ENCODE data around the gene ZFR. TPM values are rescaled to one million over a fixed set of nuclear protein-coding genes. Genes with fewer than 3 reads are reported as not detected.

ZFR gene
- polyA plus RNA-seq, 2 of the 4 experiments (the other 2 are of a cell fraction), result 65.6 to 107 TPM

GRCh38 chr5:32358611-32359010 lies 85.9 kb downstream of the ZFR start (continued):
- TF ChIP-seq ZC3H11A (IDR thresholded peaks at IDR 0.05) (no peak), MAFK (IDR thresholded peaks at IDR 0.05; ENCODE audit: partially characterized antibody) (no peak), JUN (IDR thresholded peaks at IDR 0.05) (no peak), HMGXB4 (CRISPR knock-in tag; IDR thresholded peaks at IDR 0.05; ENCODE audit: borderline replicate concordance) (no peak), FOXS1 (CRISPR knock-in tag; IDR thresholded peaks at IDR 0.05) (no peak), TFCP2L1 (CRISPR knock-in tag; IDR thresholded peaks at IDR 0.05) (no peak), GATA3 (IDR thresholded peaks at IDR 0.05; ENCODE audit: borderline replicate concordance) (no peak), USF2 (IDR thresholded peaks at IDR 0.05) (no peak)

DNA sequence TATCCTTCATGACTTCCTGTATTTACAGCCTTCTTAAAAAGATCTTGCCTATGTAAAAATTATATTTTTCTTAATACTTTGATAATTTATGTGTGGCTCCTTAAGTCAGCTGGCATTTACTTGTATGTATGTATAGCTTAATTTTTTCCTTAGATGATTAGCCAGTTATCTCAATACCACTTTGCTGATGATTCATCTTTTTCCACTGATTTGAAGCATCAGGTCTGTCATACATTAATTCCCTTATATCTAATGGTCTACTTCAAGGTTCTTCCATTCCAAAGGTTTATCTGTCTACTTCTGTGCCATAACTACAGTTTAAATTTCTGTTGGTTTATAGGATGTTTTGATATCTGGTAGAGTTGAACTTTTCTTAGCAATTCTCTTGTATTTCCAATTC lies 86.9 kb downstream of the ZFR start:
- ChIA-PET POLR2A (no interaction called here), CTCF (interaction anchor here (0.9 to 1.0 kb wide), 2 partner anchors 9 to 227 kb away, joined by 3 to 4 read pairs; no protein-coding TSS in a partner anchor)
- no peaks in the 10 kb centered on the region for H3K4me1 ChIP-seq
- no peak for DNase-seq (ENCODE audit: low read depth in 1 of 2, low spot score in 1 of 2)
- H3K27ac ChIP-seq, result no peak overlapping the region
- H3K4me2 ChIP-seq, result no peak overlapping the region
- ATAC-seq, result no peak
- TF ChIP-seq NPAS2 (CRISPR knock-in tag; IDR thresholded peaks at IDR 0.05; ENCODE audit: borderline replicate concordance), result no peak
- TF ChIP-seq RNF2 (IDR thresholded peaks at IDR 0.05; ENCODE audit: borderline replicate concordance, low read depth), result no peak
- TF ChIP-seq, protein P1, sequence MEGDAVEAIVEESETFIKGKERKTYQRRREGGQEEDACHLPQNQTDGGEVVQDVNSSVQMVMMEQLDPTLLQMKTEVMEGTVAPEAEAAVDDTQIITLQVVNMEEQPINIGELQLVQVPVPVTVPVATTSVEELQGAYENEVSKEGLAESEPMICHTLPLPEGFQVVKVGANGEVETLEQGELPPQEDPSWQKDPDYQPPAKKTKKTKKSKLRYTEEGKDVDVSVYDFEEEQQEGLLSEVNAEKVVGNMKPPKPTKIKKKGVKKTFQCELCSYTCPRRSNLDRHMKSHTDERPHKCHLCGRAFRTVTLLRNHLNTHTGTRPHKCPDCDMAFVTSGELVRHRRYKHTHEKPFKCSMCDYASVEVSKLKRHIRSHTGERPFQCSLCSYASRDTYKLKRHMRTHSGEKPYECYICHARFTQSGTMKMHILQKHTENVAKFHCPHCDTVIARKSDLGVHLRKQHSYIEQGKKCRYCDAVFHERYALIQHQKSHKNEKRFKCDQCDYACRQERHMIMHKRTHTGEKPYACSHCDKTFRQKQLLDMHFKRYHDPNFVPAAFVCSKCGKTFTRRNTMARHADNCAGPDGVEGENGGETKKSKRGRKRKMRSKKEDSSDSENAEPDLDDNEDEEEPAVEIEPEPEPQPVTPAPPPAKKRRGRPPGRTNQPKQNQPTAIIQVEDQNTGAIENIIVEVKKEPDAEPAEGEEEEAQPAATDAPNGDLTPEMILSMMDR (IDR thresholded peaks at IDR 0.05), result no peak
- no peak for TF ChIP-seq SMC3 (IDR thresholded peaks at IDR 0.05)
- no peak for FAIRE-seq
- no peak overlapping the region for H3K4me3 ChIP-seq
- H3K9me3 ChIP-seq, result no peaks in the 10 kb centered on the region

GRCh38 chr5:32355686-32356085 lies 88.9 kb downstream of the ZFR start:
- no peaks in the 10 kb centered on the region for H3K9me3 ChIP-seq
- no peak overlapping the region for H3K4me3 ChIP-seq
- TF ChIP-seq NFE2L2 (conservative IDR thresholded peaks at IDR 0.05; ENCODE audit: low read length) (no peak), ZSCAN20 (CRISPR knock-in tag; IDR thresholded peaks at IDR 0.05) (no peak), BHLHE40 (IDR thresholded peaks at IDR 0.05; ENCODE audit: low read depth, low read length) (no peak), SMC3 (IDR thresholded peaks at IDR 0.05) (no peak), CBX8 (IDR thresholded peaks at IDR 0.05) (no peak), ESRRA (IDR thresholded peaks at IDR 0.05; ENCODE audit: borderline replicate concordance, low read length) (no peak), POLR2AphosphoS2 (conservative IDR thresholded peaks at IDR 0.05; ENCODE audit: low read length) (no peak), CHD2 (IDR thresholded peaks at IDR 0.05; ENCODE audit: low read length, partially characterized antibody) (no peak)
- TF ChIP-seq, protein P1 (IDR thresholded peaks at IDR 0.05), result no peak
- no peak overlapping the region for H3K4me2 ChIP-seq
- 95% methylated on average over 4 of the region's 4 CpGs for WGBS (ENCODE audit: missing lambda C conversion rate)
- H3K4me1 ChIP-seq, result no peaks in the 10 kb centered on the region
- ATAC-seq, result no peak
- ChIA-PET CTCF (interaction anchor here (1.3 to 1.5 kb wide), 2 partner anchors 12 to 27 kb away, joined by 4 read pairs; no protein-coding TSS in a partner anchor), POLR2A (no interaction called here)
- H3K27ac ChIP-seq, result no peak overlapping the region
- DNase-seq (ENCODE audit: low read depth in 1 of 2, low spot score in 1 of 2), result no peak
- no peak for FAIRE-seq

All from A549 (cell line).